Gastrocnemius medialis (tissue), 4 donors: ENCODE data around the gene ARFGAP1. TPM values are rescaled to one million over a fixed set of nuclear protein-coding genes. Genes with fewer than 3 reads are reported as not detected.
A peak's percentile ranks its signal among the peaks of the same experiment; 100 is the strongest.

Source experiments
- ATAC-seq, 2 donors: fragments of 150-250 bp; one replicate each; pipeline ENCODE4 v1.9.1; 2016
- DNase-seq, 2 donors: peaks; one replicate each; pipeline ENCODE4 v3.0.0-alpha.2; 2019
- H3K27ac ChIP-seq, 4 donors: fragments of 200-600 bp; sonication (generic); 1 replicate in 1 of 4; 2 replicates in 3 of 4; pipeline ENCODE4 v1.5.1; 2016 to 2018; ENCODE audit warnings: mild to moderate bottlenecking in 2 of 4, moderate library complexity in 1 of 4
- H3K27me3 ChIP-seq, 3 donors: fragments of 200-600 bp; sonication (generic) in 2 of 3; 1 replicate in 1 of 3; 2 replicates in 2 of 3; pipeline versions ENCODE4 v1.5.1 to v1.6.0; 2016 to 2019; ENCODE audit warnings: mild to moderate bottlenecking in 1 of 3, moderate library complexity in 1 of 3
- H3K36me3 ChIP-seq, 2 donors: fragments of 200-600 bp; sonication (generic) in 1 of 2; one replicate each; pipeline ENCODE4 v1.5.1; 2017 to 2018
- H3K4me1 ChIP-seq, 2 donors: fragments of 200-600 bp; sonication (generic) in 1 of 2; one replicate each; pipeline ENCODE4 v1.5.1; 2016 to 2017; ENCODE audit warnings: mild to moderate bottlenecking in 2 of 2
- H3K4me3 ChIP-seq, 4 donors: fragments of 200-600 bp; sonication (generic) in 3 of 4; 1 replicate in 1 of 4; 2 replicates in 3 of 4; pipeline ENCODE4 v1.5.1; 2016 to 2019; ENCODE audit warnings: mild to moderate bottlenecking in 2 of 4
- H3K9me3 ChIP-seq, 3 donors: fragments of 200-600 bp; sonication (generic) in 2 of 3; 1 replicate in 1 of 3; 2 replicates in 2 of 3; pipeline ENCODE4 v1.5.1; 2016 to 2019
- POLR2A ChIP-seq, 2 donors: fragments of 450-650 bp; IDR thresholded peaks; one replicate each; pipeline ENCODE4 v1.6.1; 2017; ENCODE audit warnings: antibody characterized with exemption in 2 of 2, mild to moderate bottlenecking in 2 of 2, moderate library complexity in 2 of 2
- in situ Hi-C, 4 donors: fragments of 200-750 bp; cut with MboI; loops; one replicate each; pipeline versions ENCODE4 v1.15.0 to v1.8.0; 2017; ENCODE audit warnings: low sequenced_read_pairs in 4 of 4
- intact Hi-C: fragments of 100-400 bp; cut with DNase I; formaldehyde crosslinking; loops from one replicate; pipeline ENCODE4 v1.15.1; 2023; ENCODE audit warnings: low total_unique reads
- total RNA-seq, 4 donors: library from RNA; depleted of rRNA; stranded (reverse); fragments of >200 nt; gene quantifications; one replicate each; pipeline versions ENCODE4 v1.1.0 to v1.2.3, GENCODE V29; 2016
- TF ChIP-seq, protein P1 (sequence below), 5 experiments: fragments of 450-650 bp in 3 of 5; fragments of 200-600 bp in 2 of 5; sonication (generic) in 2 of 5; IDR thresholded peaks in 4 of 5; conservative IDR thresholded peaks in 1 of 5; 1 replicate in 4 of 5; 2 replicates in 1 of 5; pipeline ENCODE4 v1.5.1; 2016 to 2019; ENCODE audit warnings: antibody characterized with exemption in 5 of 5, mild to moderate bottlenecking in 3 of 5, moderate library complexity in 3 of 5

Gene ARFGAP1
- total RNA-seq, 4 donors from 2014 or later = 15.2 to 24.4 (median 18.0) TPM

DNA sequence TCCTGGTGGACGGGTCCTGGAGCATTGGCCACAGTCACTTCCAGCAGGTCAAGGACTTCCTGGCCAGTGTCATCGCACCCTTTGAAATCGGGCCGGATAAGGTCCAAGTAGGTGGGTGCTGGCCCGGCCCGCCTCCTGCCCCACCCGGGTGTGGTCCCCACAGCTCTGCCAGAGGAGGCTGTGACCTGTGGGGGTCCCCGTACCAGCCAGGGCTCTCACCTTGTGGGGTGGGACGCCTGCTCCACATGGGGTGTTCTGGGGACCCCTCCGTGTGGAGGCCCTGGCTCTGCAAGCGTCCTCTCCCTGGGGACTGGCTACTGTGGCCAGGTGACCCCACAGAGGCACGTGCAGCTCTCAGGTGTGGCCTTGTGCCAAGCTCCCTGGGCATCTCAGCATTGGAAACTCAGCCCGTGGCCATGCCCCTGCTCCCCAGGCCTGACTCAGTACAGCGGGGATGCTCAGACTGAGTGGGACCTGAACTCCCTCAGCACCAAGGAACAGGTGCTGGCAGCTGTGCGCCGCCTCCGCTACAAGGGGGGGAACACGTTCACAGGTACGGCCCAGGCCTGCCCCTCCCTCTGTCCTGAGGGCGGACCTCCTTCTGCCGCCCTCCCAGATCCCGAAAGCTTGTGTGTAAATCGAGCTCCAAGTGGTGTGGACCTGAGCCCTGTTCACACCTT lies 35.1 kb downstream of the ARFGAP1 start:
- no peak for ATAC-seq
- Histone ChIP-seq H3K9me3 (no peaks in the 10 kb centered on the region), H3K27me3 (peaks cover 36 to 48% (median 39%) of the 10 kb centered on the region in 3 donors), H3K27ac (no peak overlapping the region), H3K4me1 (no peaks in the 10 kb centered on the region), H3K36me3 (no peaks in the 10 kb centered on the region), H3K4me3 (no peak overlapping the region)
- TF ChIP-seq POLR2A (IDR thresholded peaks at IDR 0.05) = no peak
- TF ChIP-seq, protein P1, sequence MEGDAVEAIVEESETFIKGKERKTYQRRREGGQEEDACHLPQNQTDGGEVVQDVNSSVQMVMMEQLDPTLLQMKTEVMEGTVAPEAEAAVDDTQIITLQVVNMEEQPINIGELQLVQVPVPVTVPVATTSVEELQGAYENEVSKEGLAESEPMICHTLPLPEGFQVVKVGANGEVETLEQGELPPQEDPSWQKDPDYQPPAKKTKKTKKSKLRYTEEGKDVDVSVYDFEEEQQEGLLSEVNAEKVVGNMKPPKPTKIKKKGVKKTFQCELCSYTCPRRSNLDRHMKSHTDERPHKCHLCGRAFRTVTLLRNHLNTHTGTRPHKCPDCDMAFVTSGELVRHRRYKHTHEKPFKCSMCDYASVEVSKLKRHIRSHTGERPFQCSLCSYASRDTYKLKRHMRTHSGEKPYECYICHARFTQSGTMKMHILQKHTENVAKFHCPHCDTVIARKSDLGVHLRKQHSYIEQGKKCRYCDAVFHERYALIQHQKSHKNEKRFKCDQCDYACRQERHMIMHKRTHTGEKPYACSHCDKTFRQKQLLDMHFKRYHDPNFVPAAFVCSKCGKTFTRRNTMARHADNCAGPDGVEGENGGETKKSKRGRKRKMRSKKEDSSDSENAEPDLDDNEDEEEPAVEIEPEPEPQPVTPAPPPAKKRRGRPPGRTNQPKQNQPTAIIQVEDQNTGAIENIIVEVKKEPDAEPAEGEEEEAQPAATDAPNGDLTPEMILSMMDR (IDR thresholded peaks at IDR 0.05 in 4 of 5, conservative IDR thresholded peaks at IDR 0.05 in 1 of 5) = no peak
- intact Hi-C loops (loop anchor here (2.0 kb wide), 1 partner anchor 73 kb away; no protein-coding TSS in a partner anchor), in situ Hi-C loops (no loop called here)
- no peak for DNase-seq

DNA sequence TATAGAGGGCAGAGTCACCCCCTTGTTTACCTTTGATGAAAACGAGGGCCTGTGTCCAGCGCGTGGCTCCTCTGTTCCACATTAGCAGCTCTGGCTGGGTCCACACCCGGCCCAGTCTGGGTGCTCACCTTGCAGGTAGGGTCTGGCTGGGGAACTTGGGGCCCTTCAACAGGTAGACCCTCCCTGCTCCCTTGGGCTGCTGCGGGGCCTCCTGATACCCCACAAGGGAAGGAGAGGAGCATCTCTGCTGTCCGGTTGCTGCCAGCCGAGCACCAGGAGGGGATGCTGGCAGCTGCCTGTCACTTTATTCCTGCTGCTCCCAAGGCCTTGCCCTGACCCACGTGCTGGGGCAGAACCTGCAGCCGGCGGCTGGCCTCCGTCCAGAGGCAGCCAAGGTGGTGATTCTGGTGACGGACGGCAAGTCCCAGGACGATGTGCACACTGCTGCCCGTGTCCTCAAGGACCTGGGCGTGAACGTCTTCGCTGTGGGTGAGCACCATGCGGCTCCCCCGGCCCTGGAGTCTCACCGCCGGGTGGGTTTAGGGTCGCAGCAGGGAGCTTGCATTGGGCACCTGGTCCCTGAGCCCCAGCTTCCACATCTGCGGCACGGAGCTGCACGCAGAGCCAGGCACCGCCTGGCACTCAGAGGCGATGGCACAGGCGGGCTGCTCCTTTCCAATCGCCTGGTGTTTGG lies 35.8 kb downstream of the ARFGAP1 start:
- no peaks in the 10 kb centered on the region for H3K36me3 ChIP-seq
- H3K27ac ChIP-seq = no peak overlapping the region
- intact Hi-C loops (loop anchor here (2.0 kb wide), 1 partner anchor 72 kb away; no protein-coding TSS in a partner anchor), in situ Hi-C loops (no loop called here)
- no peak overlapping the region for H3K4me3 ChIP-seq
- no peaks in the 10 kb centered on the region for H3K4me1 ChIP-seq
- TF ChIP-seq, protein P1 (IDR thresholded peaks at IDR 0.05 in 4 of 5, conservative IDR thresholded peaks at IDR 0.05 in 1 of 5) = no peak
- TF ChIP-seq POLR2A (IDR thresholded peaks at IDR 0.05) = no peak
- no peaks in the 10 kb centered on the region for H3K9me3 ChIP-seq
- DNase-seq = no peak
- ATAC-seq = no peak
- peaks cover 36 to 48% (median 39%) of the 10 kb centered on the region in 3 donors for H3K27me3 ChIP-seq

DNA sequence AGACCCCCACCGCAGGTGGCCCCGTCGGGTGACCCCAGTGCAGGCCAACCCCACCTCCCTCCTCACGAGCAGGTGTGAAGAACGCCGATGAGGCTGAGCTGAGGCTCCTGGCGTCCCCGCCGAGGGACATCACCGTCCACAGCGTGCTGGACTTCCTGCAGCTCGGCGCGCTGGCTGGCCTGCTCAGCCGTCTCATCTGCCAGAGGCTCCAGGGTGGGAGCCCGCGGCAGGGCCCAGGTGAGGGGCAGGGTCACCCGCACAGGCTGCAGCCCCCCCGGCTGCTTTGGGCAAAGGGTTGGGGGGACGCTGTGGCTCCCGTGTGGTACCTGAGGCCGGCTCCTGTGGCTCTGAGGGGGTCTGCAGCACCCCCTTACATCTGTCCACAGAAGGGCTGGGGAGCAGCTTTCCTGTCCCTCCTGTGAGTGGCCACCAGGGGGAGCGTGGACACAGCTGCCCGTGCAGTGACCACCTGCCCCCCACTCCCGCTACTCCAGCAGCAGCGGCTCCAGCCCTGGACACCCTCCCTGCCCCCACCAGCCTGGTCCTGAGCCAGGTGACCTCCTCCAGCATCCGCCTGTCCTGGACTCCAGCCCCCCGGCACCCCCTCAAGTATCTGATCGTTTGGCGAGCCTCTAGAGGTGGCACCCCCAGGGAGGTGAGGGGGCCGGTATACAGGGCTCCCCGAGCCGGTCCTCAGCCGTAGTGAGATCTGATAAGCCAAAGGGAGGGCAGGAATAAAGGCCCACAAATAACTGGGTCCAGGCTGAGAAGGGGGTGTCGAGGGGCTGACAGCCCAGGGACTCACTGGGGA lies 36.9 kb downstream of the ARFGAP1 start:
- in situ Hi-C loops = no loop called here
- no peak for ATAC-seq

DNA sequence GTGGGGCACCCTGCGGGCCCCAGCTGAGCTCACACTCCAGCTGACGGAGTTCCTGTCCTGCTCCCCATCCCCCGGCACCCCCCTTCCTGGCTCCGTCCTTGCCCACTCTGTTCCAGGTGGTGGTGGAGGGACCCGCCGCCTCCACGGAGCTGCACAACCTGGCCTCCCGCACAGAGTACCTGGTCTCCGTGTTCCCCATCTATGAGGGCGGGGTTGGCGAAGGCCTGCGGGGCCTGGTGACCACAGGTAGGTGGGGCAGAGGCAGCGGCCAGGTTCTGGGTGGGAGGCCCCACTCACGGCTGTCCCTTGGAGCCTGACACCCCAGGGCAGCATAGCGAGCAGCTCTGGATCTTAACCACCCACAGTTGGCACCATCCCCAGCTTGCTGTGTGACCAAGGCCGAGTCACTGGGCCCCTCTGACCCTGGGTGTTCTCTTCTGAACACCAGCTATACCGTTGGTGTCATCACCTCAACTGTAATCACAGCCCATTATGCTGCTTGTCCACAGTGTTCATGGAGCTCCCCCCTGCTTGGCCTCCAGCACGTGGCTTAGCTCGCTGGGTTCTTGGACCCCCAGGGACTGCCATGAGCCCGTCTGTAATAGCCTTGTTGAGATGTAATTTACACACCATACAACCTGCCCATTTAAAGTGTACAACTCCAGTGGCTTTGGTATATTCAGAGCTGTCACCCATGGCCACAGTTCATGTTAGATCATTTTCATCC lies 37.8 kb downstream of the ARFGAP1 start:
- no peaks in the 10 kb centered on the region for H3K4me1 ChIP-seq
- no peak for ATAC-seq
- intact Hi-C loops = no loop called here
- H3K27ac ChIP-seq = no peak overlapping the region
- peaks cover 33 to 44% (median 36%) of the 10 kb centered on the region in 3 donors for H3K27me3 ChIP-seq
- no peak overlapping the region for H3K4me3 ChIP-seq
- DNase-seq = no peak
- H3K9me3 ChIP-seq = no peaks in the 10 kb centered on the region
- in situ Hi-C loops = no loop called here
- no peaks in the 10 kb centered on the region for H3K36me3 ChIP-seq
- no peak for TF ChIP-seq POLR2A (IDR thresholded peaks at IDR 0.05)
- TF ChIP-seq, protein P1 (IDR thresholded peaks at IDR 0.05 in 4 of 5, conservative IDR thresholded peaks at IDR 0.05 in 1 of 5) = no peak

More for the DNA sequence above, 36.9 kb downstream of the ARFGAP1 start:
- no peak overlapping the region for H3K27ac ChIP-seq
- TF ChIP-seq, protein P1 (IDR thresholded peaks at IDR 0.05 in 4 of 5, conservative IDR thresholded peaks at IDR 0.05 in 1 of 5) = peak; percentile 31 to 86 (median 76)
- TF ChIP-seq POLR2A (IDR thresholded peaks at IDR 0.05) = no peak
- H3K9me3 ChIP-seq = no peaks in the 10 kb centered on the region
- peaks cover 36 to 48% (median 39%) of the 10 kb centered on the region in 3 donors for H3K27me3 ChIP-seq
- no peak overlapping the region for H3K4me3 ChIP-seq
- H3K36me3 ChIP-seq = no peaks in the 10 kb centered on the region
- H3K4me1 ChIP-seq = no peaks in the 10 kb centered on the region
- DNase-seq = no peak
- intact Hi-C loops = loop anchor here (2.0 kb wide), 1 partner anchor 71 kb away; no protein-coding TSS in a partner anchor
